ENCODE measurements around the gene PITPNM3.

DNA sequence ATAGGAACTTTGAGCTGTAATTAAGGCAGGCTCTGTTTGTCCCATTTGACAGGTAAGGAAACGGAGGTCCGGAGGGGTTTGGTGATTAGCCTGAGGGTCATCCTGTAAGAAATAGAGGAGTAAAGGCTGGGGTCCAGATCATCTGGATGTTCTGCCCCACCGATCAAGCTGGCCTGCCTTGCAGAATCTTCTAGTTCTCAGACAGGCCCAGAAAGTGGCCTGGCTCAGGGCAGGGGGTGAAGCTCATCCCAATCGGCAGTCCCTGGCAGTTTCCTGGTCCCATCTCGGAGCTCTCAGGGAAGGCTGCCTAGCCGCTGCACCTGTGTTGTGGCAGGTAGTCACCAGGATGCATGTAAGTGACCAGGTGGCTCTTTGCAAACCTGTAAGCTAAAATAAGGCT, 107.9 kb downstream of the PITPNM3 start:
- TF ChIP-seq, protein P1, sequence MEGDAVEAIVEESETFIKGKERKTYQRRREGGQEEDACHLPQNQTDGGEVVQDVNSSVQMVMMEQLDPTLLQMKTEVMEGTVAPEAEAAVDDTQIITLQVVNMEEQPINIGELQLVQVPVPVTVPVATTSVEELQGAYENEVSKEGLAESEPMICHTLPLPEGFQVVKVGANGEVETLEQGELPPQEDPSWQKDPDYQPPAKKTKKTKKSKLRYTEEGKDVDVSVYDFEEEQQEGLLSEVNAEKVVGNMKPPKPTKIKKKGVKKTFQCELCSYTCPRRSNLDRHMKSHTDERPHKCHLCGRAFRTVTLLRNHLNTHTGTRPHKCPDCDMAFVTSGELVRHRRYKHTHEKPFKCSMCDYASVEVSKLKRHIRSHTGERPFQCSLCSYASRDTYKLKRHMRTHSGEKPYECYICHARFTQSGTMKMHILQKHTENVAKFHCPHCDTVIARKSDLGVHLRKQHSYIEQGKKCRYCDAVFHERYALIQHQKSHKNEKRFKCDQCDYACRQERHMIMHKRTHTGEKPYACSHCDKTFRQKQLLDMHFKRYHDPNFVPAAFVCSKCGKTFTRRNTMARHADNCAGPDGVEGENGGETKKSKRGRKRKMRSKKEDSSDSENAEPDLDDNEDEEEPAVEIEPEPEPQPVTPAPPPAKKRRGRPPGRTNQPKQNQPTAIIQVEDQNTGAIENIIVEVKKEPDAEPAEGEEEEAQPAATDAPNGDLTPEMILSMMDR (IDR thresholded peaks at IDR 0.05), result no peak
- no peak for TF ChIP-seq POLR2A (IDR thresholded peaks at IDR 0.05)
